Adrenal gland (tissue), 12 donors: ENCODE data around the gene TRIOBP. TPM values are rescaled to one million over a fixed set of nuclear protein-coding genes. Genes with fewer than 3 reads are reported as not detected.

Source experiments
- DNase-seq, 7 donors: peaks; one replicate each; pipeline ENCODE4 v3.0.0-alpha.2; 2019 to 2020
- H3K27ac ChIP-seq, 5 donors: fragments of 200-600 bp; sonication (generic) in 4 of 5; 1 replicate in 3 of 5; 2 replicates in 2 of 5; pipeline versions ENCODE4 v1.5.1 to v1.8.0; 2016 to 2020; ENCODE audit warnings: mild to moderate bottlenecking in 1 of 5
- H3K27me3 ChIP-seq: fragments of 200-600 bp; 2 replicates; pipeline ENCODE4 v1.8.0; 2021
- H3K36me3 ChIP-seq, 2 donors: fragments of 200-600 bp; replicated peaks in 1 of 2; 1 replicate in 1 of 2; 2 replicates in 1 of 2; pipeline versions ENCODE4 v1.5.1 to v1.8.0; 2018 to 2022
- H3K4me1 ChIP-seq, 2 donors: fragments of 200-600 bp; replicated peaks in 1 of 2; 1 replicate in 1 of 2; 2 replicates in 1 of 2; pipeline versions ENCODE4 v1.5.1 to v1.8.0; 2018 to 2021
- H3K4me3 ChIP-seq, 4 donors: fragments of 200-600 bp; sonication (generic) in 3 of 4; one replicate each; pipeline ENCODE4 v1.5.1; 2016 to 2018
- H3K9me3 ChIP-seq, 3 donors: fragments of 200-600 bp; sonication (generic) in 1 of 3; replicated peaks in 1 of 3; 1 replicate in 2 of 3; 2 replicates in 1 of 3; pipeline versions ENCODE4 v1.5.1 to v1.8.0; 2016 to 2021
- CTCF ChIP-seq, 6 experiments: fragments of 450-650 bp in 4 of 6; fragments of 200-600 bp in 2 of 6; sonication (generic) in 1 of 6; IDR thresholded peaks; 1 replicate in 5 of 6; 2 replicates in 1 of 6; pipeline versions ENCODE4 v1.5.1 to v1.8.0; 2016 to 2021; ENCODE audit warnings: antibody characterized with exemption in 6 of 6, mild to moderate bottlenecking in 2 of 6, moderate library complexity in 1 of 6
- POLR2A ChIP-seq, 2 donors: fragments of 450-650 bp; IDR thresholded peaks; one replicate each; pipeline ENCODE4 v1.6.1; 2017; ENCODE audit warnings: antibody characterized with exemption in 2 of 2, mild to moderate bottlenecking in 2 of 2, moderate library complexity in 1 of 2
- WGBS, 4 donors: extraction: QIAGEN DNeasy Blood & Tissue Kit in 2 of 4; methylation state at CpG; one replicate each; pipeline versions ENCODE4 v1.1.5 to v1.1.7; 2013 to 2017; 5-methylcytosine and 5-hydroxymethylcytosine counted together
- intact Hi-C, 2 donors: fragments of 100-400 bp; cut with DNase I; formaldehyde crosslinking; loops; one replicate each; pipeline versions ENCODE4 v1.14.1 to v1.15.0; 2022 to 2023
- polyA plus RNA-seq, 3 donors: library from polyadenylated mRNA; stranded (reverse); fragments of 200-250 nt in 2 of 3; fragments of 350-450 nt in 1 of 3; fragmentation: Illumina TruSeq in 1 of 3; extraction: RNeasy Lipid Tissue Mini Kit (QIAGEN cat#74804) in 1 of 3; gene quantifications; one replicate each; pipeline ENCODE4 v1.2.3, GENCODE V29; 2013 to 2014
- total RNA-seq, 9 donors: library from RNA; depleted of rRNA in 4 of 9; stranded (reverse); fragments of >200 nt in 4 of 9; fragments of 120-200 nt in 1 of 9; fragmentation: NEBNext Ultra II Directional in 1 of 9; extraction: Animal tissue kit (Norgen Biotek cat#: 25700) in 1 of 9; gene quantifications; one replicate each; pipeline versions ENCODE4 v1.1.0 to v1.2.4, GENCODE V29; 2013 to 2023
- donor health status: healthy with polysubstance abuse.
- donor health status: Bipolar disorder and iron deficiency.
- donor health status: DM: yes; HTN: yes; CAD: no.
- donor health status: DM: no; HTN: no; CAD: no.
- donor health status: DM: no; HTN: no; CAD: no.
- donor health status: DM: yes; HTN: yes; CAD: no.

Gene TRIOBP
- total and polyA plus RNA-seq, 12 donors: 24.6 to 146 (median 90.3) TPM

- H3K27ac ChIP-seq: peak overlapping the region in 1 of 5 donors; percentile 25
- 60 to 79% (median 76%) methylated on average over 1 to 11 of the region's 11 CpGs for WGBS, 4 donors
- H3K27me3 ChIP-seq: no peaks in the 10 kb centered on the region
- H3K36me3 ChIP-seq: peaks cover 0 to 80% of the 10 kb centered on the region in 2 donors
- intact Hi-C loops: no loop called here
- peaks cover 0 to 10% of the 10 kb centered on the region in 2 donors for H3K4me1 ChIP-seq
- no peak for TF ChIP-seq CTCF (IDR thresholded peaks at IDR 0.05)
- TF ChIP-seq POLR2A (IDR thresholded peaks at IDR 0.05): no peak
- no peak for DNase-seq
- no peaks in the 10 kb centered on the region for H3K9me3 ChIP-seq
- no peak overlapping the region for H3K4me3 ChIP-seq
These were observed 62.4 kb downstream of the TRIOBP start for GRCh38 chr22:37759281-37759680.

- H3K27me3 ChIP-seq: no peaks in the 10 kb centered on the region
- WGBS, 4 donors: 89 to 94% (median 91%) methylated on average over 3 of the region's 3 CpGs
- peaks cover 0 to 72% of the 10 kb centered on the region in 2 donors for H3K36me3 ChIP-seq
- TF ChIP-seq CTCF (IDR thresholded peaks at IDR 0.05) (no peak), POLR2A (IDR thresholded peaks at IDR 0.05) (no peak)
- no peak for DNase-seq
- no peaks in the 10 kb centered on the region for H3K9me3 ChIP-seq
- peaks cover 6 to 19% of the 10 kb centered on the region in 2 donors for H3K4me1 ChIP-seq
- intact Hi-C loops: no loop called here
- H3K27ac ChIP-seq: no peak overlapping the region
- no peak overlapping the region for H3K4me3 ChIP-seq
These were observed 63.3 kb downstream of the TRIOBP start for GRCh38 chr22:37760152-37760551.

GRCh38 chr22:37762389-37762836, 65.6 kb downstream of the TRIOBP start:
- Histone ChIP-seq H3K9me3 (no peaks in the 10 kb centered on the region), H3K27ac (no peak overlapping the region), H3K4me1 (peaks cover 6 to 20% of the 10 kb centered on the region in 2 donors), H3K36me3 (peaks cover 0 to 62% of the 10 kb centered on the region in 2 donors), H3K27me3 (no peaks in the 10 kb centered on the region), H3K4me3 (no peak overlapping the region)
- DNase-seq: no peak
- TF ChIP-seq CTCF (IDR thresholded peaks at IDR 0.05) (no peak), POLR2A (IDR thresholded peaks at IDR 0.05) (no peak)
- WGBS, 4 donors: 78 to 83% (median 81%) methylated on average over 10 of the region's 10 CpGs
- intact Hi-C loops: no loop called here

- Histone ChIP-seq H3K27ac (no peak overlapping the region), H3K36me3 (peaks cover 0 to 62% of the 10 kb centered on the region in 2 donors), H3K4me1 (peaks cover 6 to 20% of the 10 kb centered on the region in 2 donors), H3K9me3 (no peaks in the 10 kb centered on the region), H3K27me3 (no peaks in the 10 kb centered on the region), H3K4me3 (no peak overlapping the region)
- 94 to 100% (median 96%) methylated on average over 6 to 9 of the region's 9 CpGs for WGBS, 4 donors
- intact Hi-C loops: no loop called here
- DNase-seq: no peak
- TF ChIP-seq POLR2A (IDR thresholded peaks at IDR 0.05): no peak
- no peak for TF ChIP-seq CTCF (IDR thresholded peaks at IDR 0.05)
These were observed 66.2 kb downstream of the TRIOBP start for GRCh38 chr22:37763012-37763411.
